NCI-H748 treated with DMSO at 0.1 percent for 48 hours (cell line): ENCODE measurements around the gene ADAMTS2.

Experiments used
- DNase-seq: peaks from one replicate; lab custom pipeline; 2025; lab: John Stamatoyannopoulos, UW

The ADAMTS2 gene

GRCh38 chr5:179194941-179195381 lies 150.3 kb downstream of the ADAMTS2 start:
- no peak for DNase-seq

DNA sequence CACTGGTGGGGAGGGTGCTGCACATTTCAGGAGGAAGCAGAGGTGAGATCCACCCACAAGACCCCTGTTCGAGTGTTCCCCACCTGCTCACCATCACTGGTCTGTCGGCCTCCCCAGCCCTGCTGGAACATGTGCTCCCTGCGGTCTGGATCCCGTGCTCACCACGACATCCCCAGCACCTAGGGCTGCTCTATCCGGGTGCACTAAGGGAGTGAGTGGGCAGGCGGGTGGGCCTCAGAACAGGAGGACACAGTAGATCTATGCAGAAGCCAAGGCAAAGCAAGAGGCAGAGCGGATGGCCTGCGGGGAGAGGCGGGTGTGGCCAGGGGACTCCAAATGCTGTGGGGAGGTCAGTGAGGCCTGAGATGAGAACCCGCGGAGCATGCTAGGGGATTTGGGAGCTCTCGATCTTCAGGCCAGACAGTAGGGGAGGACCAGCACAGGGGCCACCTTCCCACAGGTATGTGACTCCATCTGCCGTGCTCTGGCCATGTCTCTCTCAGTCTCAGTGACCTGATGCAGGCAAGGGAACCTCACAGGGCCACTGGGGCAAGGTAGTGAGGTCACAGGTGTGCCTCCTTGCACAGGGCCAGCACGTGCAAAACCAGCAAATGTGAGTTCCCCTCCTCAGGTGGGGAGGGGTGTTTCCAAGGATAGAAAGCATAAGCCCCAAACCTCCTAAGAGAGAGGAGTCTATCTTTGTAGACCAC lies 150.9 kb downstream of the ADAMTS2 start:
- DNase-seq: no peak

GRCh38 chr5:179193746-179194145 lies 151.5 kb downstream of the ADAMTS2 start:
- no peak for DNase-seq

DNA sequence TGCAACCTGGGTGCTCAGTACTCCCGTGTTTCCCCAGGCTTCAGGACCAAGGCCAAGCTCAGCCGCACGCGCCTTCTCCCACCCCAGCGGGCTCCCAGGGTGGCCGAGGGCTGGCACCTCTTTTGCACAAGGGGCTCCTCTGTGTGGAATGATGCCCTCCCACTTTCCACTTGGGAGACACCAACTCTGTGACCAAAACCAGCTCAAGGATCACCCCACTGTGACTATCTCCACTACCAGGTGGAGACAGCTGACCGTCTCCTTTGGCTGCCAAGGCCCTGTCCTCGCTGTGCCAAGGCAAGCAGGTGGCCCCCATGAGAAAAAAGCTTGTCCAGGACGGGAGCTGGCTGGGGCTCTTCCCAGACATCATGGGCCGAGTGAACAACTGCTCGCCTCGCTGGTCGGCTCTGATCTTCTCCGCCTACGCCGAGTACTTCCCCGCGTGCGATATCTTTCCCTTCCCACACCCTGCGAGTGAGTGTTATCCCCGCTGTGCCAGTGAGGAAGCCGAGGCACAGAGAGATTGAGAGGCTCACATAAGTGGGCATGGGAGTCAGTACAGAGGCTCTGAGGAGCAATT lies 152.3 kb downstream of the ADAMTS2 start:
- DNase-seq: no peak

- DNase-seq: no peak
Observed at GRCh38 chr5:179192185-179192890, 152.9 kb downstream of the ADAMTS2 start.

GRCh38 chr5:179191506-179192184 lies 153.6 kb downstream of the ADAMTS2 start:
- no peak for DNase-seq

- DNase-seq: no peak
Observed at GRCh38 chr5:179190851-179191505, 154.3 kb downstream of the ADAMTS2 start.

GRCh38 chr5:179188636-179189035 lies 156.6 kb downstream of the ADAMTS2 start:
- no peak for DNase-seq

DNA sequence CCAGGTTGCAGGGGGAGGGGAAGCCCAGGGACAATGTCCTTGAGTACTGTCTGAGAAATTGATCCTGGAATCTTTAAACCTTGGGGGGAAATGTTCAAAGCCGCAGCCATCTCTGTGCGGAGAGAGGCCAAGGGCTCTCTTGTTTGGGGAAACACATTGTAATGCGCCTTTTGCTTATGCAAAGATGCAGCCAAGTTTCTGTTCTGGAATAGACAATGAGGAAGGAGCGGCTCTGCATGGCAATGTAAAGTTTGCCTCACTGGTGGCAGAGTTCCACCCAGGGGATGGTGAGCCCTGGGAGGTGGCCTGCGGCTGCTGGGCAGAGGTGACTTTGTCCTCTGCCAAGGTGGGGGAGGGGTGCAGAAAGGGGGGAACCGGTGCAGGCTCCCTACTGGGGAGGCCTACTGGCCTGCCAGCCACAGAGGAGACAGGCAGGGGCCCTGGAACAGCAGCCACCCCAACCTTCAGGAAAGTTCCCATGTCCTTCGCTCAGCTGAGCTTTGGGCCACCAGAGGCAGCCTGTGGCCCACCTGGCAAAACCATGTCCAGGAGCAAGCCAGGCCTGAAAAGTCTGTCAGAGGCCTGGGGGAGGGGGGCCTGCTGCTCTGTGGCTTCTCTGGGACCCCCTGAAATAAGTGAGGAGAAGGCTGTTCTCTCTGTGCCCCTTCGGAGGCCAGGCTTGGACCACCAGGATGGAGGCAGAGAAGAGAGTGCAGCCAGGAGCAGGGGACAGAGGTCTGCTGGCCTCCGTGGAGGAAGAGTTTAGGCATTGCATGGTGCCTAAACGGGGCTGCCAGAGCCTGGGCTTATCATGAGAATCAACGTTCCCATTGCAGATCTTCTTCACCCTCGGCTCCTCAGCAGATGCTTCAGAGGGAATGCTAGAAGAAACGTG lies 157.3 kb downstream of the ADAMTS2 start:
- no peak for DNase-seq

DNA sequence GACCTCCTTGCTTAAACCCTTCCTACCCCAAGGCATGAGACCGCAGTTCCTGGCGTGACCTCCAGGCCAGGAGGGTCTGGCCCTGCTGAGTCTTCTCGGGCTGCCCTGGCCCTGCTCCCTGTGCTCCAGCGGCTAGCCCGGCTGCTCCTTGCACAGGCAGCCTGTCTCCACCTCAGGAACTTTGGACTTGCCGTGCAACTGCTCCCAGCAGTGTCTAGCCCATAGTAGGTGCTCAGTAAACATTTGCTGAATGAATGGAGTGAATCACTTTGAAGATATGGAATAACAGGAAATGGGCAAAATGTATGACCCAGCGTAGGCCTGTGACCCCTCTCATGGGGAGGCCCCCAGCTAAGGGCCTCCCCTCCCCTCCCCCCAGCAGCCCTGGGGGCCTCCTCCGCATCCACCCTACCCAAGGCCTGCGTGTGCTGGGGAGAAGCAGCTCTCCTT lies 158.0 kb downstream of the ADAMTS2 start:
- DNase-seq: no peak

DNA sequence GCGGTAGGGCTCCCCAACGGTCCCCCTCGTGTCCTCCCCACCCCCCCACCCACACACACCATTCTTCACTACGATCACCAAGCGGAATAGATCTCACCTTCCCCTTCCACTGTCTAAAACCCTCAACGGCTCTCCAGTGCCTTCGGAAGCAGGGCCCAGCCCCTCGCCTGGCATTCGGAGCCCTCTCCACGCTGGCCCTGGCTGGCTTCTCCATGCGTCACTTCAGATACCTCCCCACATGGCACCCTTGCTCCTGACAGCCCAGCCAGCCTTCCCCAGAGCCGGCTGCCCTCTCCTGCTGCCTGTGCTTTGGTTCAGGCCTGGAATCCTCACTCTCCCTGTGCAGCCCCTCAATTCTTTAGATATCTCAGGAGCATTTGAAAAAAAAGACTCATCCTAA lies 158.5 kb downstream of the ADAMTS2 start:
- no peak for DNase-seq

DNA sequence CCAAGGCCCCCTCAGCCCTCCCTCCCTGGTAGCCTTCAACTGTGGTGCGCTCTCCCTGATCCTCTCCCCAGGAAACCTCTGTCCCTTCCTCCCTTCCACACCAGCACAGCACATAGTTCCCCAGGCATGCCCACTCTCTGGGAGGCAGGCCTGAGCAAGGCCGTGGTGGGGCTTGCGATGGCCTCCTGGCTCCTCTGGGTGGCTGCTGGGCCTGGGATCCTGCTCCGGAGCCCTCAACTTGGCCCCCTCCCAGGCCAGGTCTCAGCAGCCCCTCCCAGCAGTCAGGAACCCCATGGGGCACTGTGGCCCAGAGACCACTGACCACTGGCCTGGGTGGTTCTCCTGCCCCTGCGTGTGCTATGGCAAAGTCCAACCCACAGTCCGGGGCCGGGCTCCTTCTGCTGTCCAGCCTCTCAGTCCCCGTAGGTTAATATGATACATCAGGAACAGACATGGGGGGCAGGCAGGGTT lies 159.3 kb downstream of the ADAMTS2 start:
- DNase-seq: no peak

GRCh38 chr5:179185256-179185940 lies 159.9 kb downstream of the ADAMTS2 start:
- DNase-seq: no peak

- DNase-seq: no peak
Observed at GRCh38 chr5:179184521-179185050, 160.7 kb downstream of the ADAMTS2 start.

- DNase-seq: no peak
Observed at GRCh38 chr5:179183481-179183880, 161.8 kb downstream of the ADAMTS2 start.

DNA sequence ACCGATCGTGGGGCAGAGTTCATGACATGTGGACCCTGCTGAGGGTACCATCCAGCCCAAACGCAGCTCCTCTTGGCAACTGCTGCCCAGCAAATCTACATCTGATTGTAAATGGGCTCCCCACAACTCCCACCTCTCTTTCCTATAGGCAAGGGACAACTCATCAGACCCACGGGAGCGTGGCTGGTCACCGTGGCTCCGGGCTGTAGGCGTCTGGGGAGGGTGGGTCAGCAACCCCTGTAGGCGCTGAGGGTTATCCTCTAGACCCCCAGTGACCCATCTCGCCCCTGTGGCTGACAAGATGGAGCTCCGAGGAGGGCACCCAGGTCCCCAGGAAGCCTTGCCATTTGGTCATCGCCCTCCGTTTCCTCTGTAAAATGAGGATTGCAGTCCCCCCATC lies 162.7 kb downstream of the ADAMTS2 start:
- no peak for DNase-seq

- no peak for DNase-seq
Observed at GRCh38 chr5:179181988-179182387, 163.3 kb downstream of the ADAMTS2 start.

- no peak for DNase-seq
Observed at GRCh38 chr5:179180921-179181645, 164.2 kb downstream of the ADAMTS2 start.

DNA sequence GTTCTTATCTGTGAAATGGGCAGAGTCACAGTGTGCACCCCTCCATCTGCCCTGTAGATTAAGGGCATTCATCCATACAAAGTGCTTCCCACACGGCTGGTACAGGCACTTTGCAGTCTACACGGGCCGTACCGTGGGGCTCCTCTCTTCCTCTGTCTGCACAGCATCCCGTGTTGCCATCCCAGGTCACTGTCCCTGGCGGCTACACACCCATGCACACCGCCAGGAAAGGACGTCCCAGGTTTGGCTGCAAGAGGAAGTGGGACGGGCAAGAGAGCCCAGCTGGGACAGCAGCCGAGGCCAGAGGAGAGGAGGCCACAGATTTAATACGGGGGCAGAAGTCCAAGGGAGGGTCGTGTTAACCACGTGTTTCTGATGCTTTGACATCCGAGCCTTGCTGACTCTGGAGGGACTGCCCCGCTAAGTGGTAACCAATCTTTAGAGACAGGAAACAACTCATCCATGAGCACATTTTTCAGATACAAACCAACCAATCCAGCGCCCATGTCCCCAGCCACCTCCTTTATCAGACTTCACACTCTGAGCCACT lies 165.1 kb downstream of the ADAMTS2 start:
- DNase-seq: no peak
